Measurements from ENCODE around the gene DNAJC17. TPM values are rescaled to one million over a fixed set of nuclear protein-coding genes. Genes with fewer than 3 reads are reported as not detected.
A peak's percentile ranks its signal among the peaks of the same experiment; 100 is the strongest.

The DNAJC17 gene
- total RNA-seq, 3 donors from 2014 or later (not counting 1 experiment from before 2014, with no cell fraction given) = 36.2 to 64.9 (median 50.0) TPM

- peaks cover 15% of the 10 kb centered on the region for H3K36me3 ChIP-seq (ENCODE audit: control insufficient read depth, insufficient read depth, low read length)
- intact Hi-C loops (cut with micrococcal nuclease) = loop anchor here (1.0 to 2.0 kb wide), 3 partner anchors 36 to 104 kb away; no protein-coding TSS in a partner anchor
- no peak overlapping the region for H3K4me3 ChIP-seq (ENCODE audit: low read length)
- peak overlapping the region in 1 of 2 donors; percentile 46 for H3K27ac Mint-ChIP-seq
- H3K36me3 Mint-ChIP-seq = no peaks in the 10 kb centered on the region
- H3K27me3 Mint-ChIP-seq (ENCODE audit: low read depth in 2 of 2) = no peaks in the 10 kb centered on the region
- H3K9me3 Mint-ChIP-seq = no peaks in the 10 kb centered on the region
- DNase-seq (peak; percentile 74 to 88), ATAC-seq (peak; percentile 93 to 98 (median 97))
- H3K9me3 ChIP-seq (ENCODE audit: control insufficient read depth, insufficient read depth, low read length) = no peaks in the 10 kb centered on the region
- H3K4me1 Mint-ChIP-seq = peaks cover 33 to 37% of the 10 kb centered on the region in 2 donors
- peaks cover 29% of the 10 kb centered on the region for H3K4me1 ChIP-seq (ENCODE audit: control insufficient read depth, insufficient read depth, low read length)
- H3K27me3 ChIP-seq (ENCODE audit: control insufficient read depth, insufficient read depth, low read length) = no peaks in the 10 kb centered on the region
- H3K4me3 Mint-ChIP-seq = no peak overlapping the region
- WGBS (ENCODE audit: insufficient coverage) = 47% methylated on average over 6 of the region's 8 CpGs
- TF ChIP-seq, protein P1, sequence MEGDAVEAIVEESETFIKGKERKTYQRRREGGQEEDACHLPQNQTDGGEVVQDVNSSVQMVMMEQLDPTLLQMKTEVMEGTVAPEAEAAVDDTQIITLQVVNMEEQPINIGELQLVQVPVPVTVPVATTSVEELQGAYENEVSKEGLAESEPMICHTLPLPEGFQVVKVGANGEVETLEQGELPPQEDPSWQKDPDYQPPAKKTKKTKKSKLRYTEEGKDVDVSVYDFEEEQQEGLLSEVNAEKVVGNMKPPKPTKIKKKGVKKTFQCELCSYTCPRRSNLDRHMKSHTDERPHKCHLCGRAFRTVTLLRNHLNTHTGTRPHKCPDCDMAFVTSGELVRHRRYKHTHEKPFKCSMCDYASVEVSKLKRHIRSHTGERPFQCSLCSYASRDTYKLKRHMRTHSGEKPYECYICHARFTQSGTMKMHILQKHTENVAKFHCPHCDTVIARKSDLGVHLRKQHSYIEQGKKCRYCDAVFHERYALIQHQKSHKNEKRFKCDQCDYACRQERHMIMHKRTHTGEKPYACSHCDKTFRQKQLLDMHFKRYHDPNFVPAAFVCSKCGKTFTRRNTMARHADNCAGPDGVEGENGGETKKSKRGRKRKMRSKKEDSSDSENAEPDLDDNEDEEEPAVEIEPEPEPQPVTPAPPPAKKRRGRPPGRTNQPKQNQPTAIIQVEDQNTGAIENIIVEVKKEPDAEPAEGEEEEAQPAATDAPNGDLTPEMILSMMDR (IDR thresholded peaks at IDR 0.05) = peak; percentile 77
- no peak overlapping the region for H3K27ac ChIP-seq (ENCODE audit: low read length)
Observed at GRCh38 chr15:40782609-40783227, 24.6 kb downstream of the DNAJC17 start.

- H3K27ac Mint-ChIP-seq = peak overlapping the region; percentile 86 to 97
Observed at GRCh38 chr15:40776537-40777141, 30.6 kb downstream of the DNAJC17 start.

GRCh38 chr15:40775740-40776536 is 31.3 kb downstream of the DNAJC17 start:
- Histone ChIP-seq H3K4me1 (ENCODE audit: control insufficient read depth, insufficient read depth, low read length) (peaks cover 42% of the 10 kb centered on the region), H3K27ac (ENCODE audit: low read length) (peak overlapping the region; percentile 62), H3K9me3 (ENCODE audit: control insufficient read depth, insufficient read depth, low read length) (no peaks in the 10 kb centered on the region), H3K4me3 (ENCODE audit: low read length) (no peak overlapping the region), H3K27me3 (ENCODE audit: control insufficient read depth, insufficient read depth, low read length) (no peaks in the 10 kb centered on the region), H3K36me3 (ENCODE audit: control insufficient read depth, insufficient read depth, low read length) (peaks cover 48% of the 10 kb centered on the region)
- TF ChIP-seq, protein P1 (IDR thresholded peaks at IDR 0.05) = no peak
- Mint-ChIP-seq H3K27ac (peak overlapping the region; percentile 86 to 97), H3K4me1 (peaks cover 23 to 37% of the 10 kb centered on the region in 2 donors), H3K27me3 (ENCODE audit: low read depth in 2 of 2) (no peaks in the 10 kb centered on the region), H3K4me3 (no peak overlapping the region), H3K9me3 (no peaks in the 10 kb centered on the region), H3K36me3 (peaks cover 6% of the 10 kb centered on the region)
- DNase-seq = no peak
- WGBS (ENCODE audit: insufficient coverage) = 92% methylated on average over 14 of the region's 14 CpGs
- ATAC-seq = no peak
- intact Hi-C loops (cut with micrococcal nuclease) = loop anchor here (1.0 to 5.0 kb wide), 4 partner anchors 11 to 184 kb away; partner anchors contain the start of genes KNL1 and RMDN3

More at GRCh38 chr15:40776537-40777141, 30.6 kb downstream of the DNAJC17 start:
- peaks cover 42% of the 10 kb centered on the region for H3K4me1 ChIP-seq (ENCODE audit: control insufficient read depth, insufficient read depth, low read length)
- TF ChIP-seq, protein P1 (IDR thresholded peaks at IDR 0.05) = no peak
- H3K27me3 ChIP-seq (ENCODE audit: control insufficient read depth, insufficient read depth, low read length) = no peaks in the 10 kb centered on the region
- WGBS (ENCODE audit: insufficient coverage) = 62% methylated on average over 11 of the region's 11 CpGs
- H3K36me3 Mint-ChIP-seq = peaks cover 6% of the 10 kb centered on the region
- no peak overlapping the region for H3K4me3 ChIP-seq (ENCODE audit: low read length)
- H3K36me3 ChIP-seq (ENCODE audit: control insufficient read depth, insufficient read depth, low read length) = peaks cover 48% of the 10 kb centered on the region
- no peaks in the 10 kb centered on the region for H3K9me3 Mint-ChIP-seq
- peaks cover 23 to 33% of the 10 kb centered on the region in 2 donors for H3K4me1 Mint-ChIP-seq
- no peaks in the 10 kb centered on the region for H3K27me3 Mint-ChIP-seq (ENCODE audit: low read depth in 2 of 2)
- peak; percentile 97 to 99 (median 98) for ATAC-seq
- peak overlapping the region; percentile 82 for H3K4me3 Mint-ChIP-seq
- peak; percentile 74 to 79 for DNase-seq
- peak overlapping the region; percentile 62 for H3K27ac ChIP-seq (ENCODE audit: low read length)
- intact Hi-C loops (cut with micrococcal nuclease) = loop anchor here (1.0 to 5.0 kb wide), 4 partner anchors 11 to 184 kb away; partner anchors contain the start of genes KNL1 and RMDN3
- H3K9me3 ChIP-seq (ENCODE audit: control insufficient read depth, insufficient read depth, low read length) = no peaks in the 10 kb centered on the region

Data from natural killer cell (primary cell).